Activated effector memory CD4-positive, alpha-beta T cell treated with Interleukin-2 at 50 U/mL for 16 hours (primary cell): ENCODE measurements around the gene ITPRID2.

ENCODE experiments used
- DNase-seq: peaks from one replicate; pipeline ENCODE4 v3.0.0-alpha.2; 2020

Gene ITPRID2

GRCh38 chr2:181891258-181891965 is at the start of gene ITPRID2:
TSS of gene ITPRID2 (plus strand) at chr2:181891730. CDS start at chr2:181892067, 337 bp downstream.
- DNase-seq: peak; percentile 52

GRCh38 chr2:181844551-181845290 is 46.8 kb upstream of the ITPRID2 start:
- no peak for DNase-seq

GRCh38 chr2:181846399-181847197 is 44.9 kb upstream of the ITPRID2 start:
- no peak for DNase-seq

- no peak for DNase-seq
Observed at GRCh38 chr2:181847198-181847556, 44.4 kb upstream of the ITPRID2 start.

- no peak for DNase-seq
Observed at GRCh38 chr2:181847702-181848101, 43.8 kb upstream of the ITPRID2 start.

- no peak for DNase-seq
Observed at GRCh38 chr2:181848261-181848886, 43.2 kb upstream of the ITPRID2 start.

GRCh38 chr2:181849601-181850000 is 41.9 kb upstream of the ITPRID2 start:
- no peak for DNase-seq

GRCh38 chr2:181850936-181851560 is 40.5 kb upstream of the ITPRID2 start:
- DNase-seq: no peak

- DNase-seq: no peak
Observed at GRCh38 chr2:181851726-181852125, 39.8 kb upstream of the ITPRID2 start.

- no peak for DNase-seq
Observed at GRCh38 chr2:181853696-181854095, 37.8 kb upstream of the ITPRID2 start.

GRCh38 chr2:181857483-181857882 is 34.0 kb upstream of the ITPRID2 start:
- no peak for DNase-seq

- no peak for DNase-seq
Observed at GRCh38 chr2:181858600-181858999, 32.9 kb upstream of the ITPRID2 start.

GRCh38 chr2:181859123-181859522 is 32.4 kb upstream of the ITPRID2 start:
- no peak for DNase-seq

GRCh38 chr2:181859803-181860202 is 31.7 kb upstream of the ITPRID2 start:
- no peak for DNase-seq

- DNase-seq: no peak
Observed at GRCh38 chr2:181861379-181861778, 30.2 kb upstream of the ITPRID2 start.

- no peak for DNase-seq
Observed at GRCh38 chr2:181862583-181863281, 28.8 kb upstream of the ITPRID2 start.

- no peak for DNase-seq
Observed at GRCh38 chr2:181872178-181872577, 19.4 kb upstream of the ITPRID2 start.

- no peak for DNase-seq
Observed at GRCh38 chr2:181876614-181877063, 14.9 kb upstream of the ITPRID2 start.

GRCh38 chr2:181877181-181877664 is 14.3 kb upstream of the ITPRID2 start:
- DNase-seq: no peak

- DNase-seq: no peak
Observed at GRCh38 chr2:181878448-181878847, 13.1 kb upstream of the ITPRID2 start.

GRCh38 chr2:181879295-181879694 is 12.2 kb upstream of the ITPRID2 start:
- DNase-seq: no peak
